ENCODE data around the gene RAB3IL1. TPM values are rescaled to one million over a fixed set of nuclear protein-coding genes. Genes with fewer than 3 reads are reported as not detected.

RAB3IL1 gene
- total and polyA plus RNA-seq, 4 donors, result 2.1 to 41.6 (median 5.4) TPM

- TF ChIP-seq HNF4A (conservative IDR thresholded peaks at IDR 0.05) (peak in 1 of 2 donors; percentile 15), SP1 (IDR thresholded peaks at IDR 0.05) (no peak), JUND (IDR thresholded peaks at IDR 0.05) (no peak), FOXA2 (IDR thresholded peaks at IDR 0.05) (no peak), GABPA (IDR thresholded peaks at IDR 0.05 in 1 of 2, conservative IDR thresholded peaks at IDR 0.05 in 1 of 2) (no peak), FOXA1 (IDR thresholded peaks at IDR 0.05) (no peak), ZBTB33 (IDR thresholded peaks at IDR 0.05) (no peak), ATF3 (IDR thresholded peaks at IDR 0.05) (no peak), HNF4G (IDR thresholded peaks at IDR 0.05) (no peak), YY1 (IDR thresholded peaks at IDR 0.05) (no peak)
Observed at GRCh38 chr11:61947486-61948210, 30.3 kb upstream of the RAB3IL1 start (continued).

GRCh38 chr11:61946894-61947293 is 29.5 kb upstream of the RAB3IL1 start:
- Histone ChIP-seq H3K27me3 (ENCODE audit: control insufficient read depth in 4 of 4, insufficient read depth in 4 of 4, low read length in 3 of 4) (no peaks in the 10 kb centered on the region), H3K4me3 (ENCODE audit: low read depth in 1 of 3, low read length in 3 of 3) (no peak overlapping the region), H3K9me3 (ENCODE audit: control insufficient read depth in 4 of 4, low read length in 3 of 4) (no peaks in the 10 kb centered on the region), H3K27ac (ENCODE audit: low read depth in 1 of 2, low read length in 2 of 2) (no peak overlapping the region), H3K36me3 (ENCODE audit: control insufficient read depth in 4 of 4, insufficient read depth in 3 of 4, low read depth in 1 of 4, low read length in 3 of 4) (no peaks in the 10 kb centered on the region), H3K9ac (ENCODE audit: low read depth in 1 of 2, low read length in 2 of 2) (no peak overlapping the region), H3K4me1 (ENCODE audit: control insufficient read depth in 4 of 4, insufficient read depth in 4 of 4, low read length in 3 of 4) (peaks cover 0 to 2% (median 0%) of the 10 kb centered on the region in 4 donors)
- no peak for DNase-seq (ENCODE audit: low spot score)
- TF ChIP-seq MAX (IDR thresholded peaks at IDR 0.05), result no peak
- TF ChIP-seq FOXA2 (IDR thresholded peaks at IDR 0.05), result no peak
- TF ChIP-seq RXRA (IDR thresholded peaks at IDR 0.05), result no peak
- no peak for TF ChIP-seq TAF1 (conservative IDR thresholded peaks at IDR 0.05)
- no peak for TF ChIP-seq ATF3 (IDR thresholded peaks at IDR 0.05)
- no peak for TF ChIP-seq NR2F2 (IDR thresholded peaks at IDR 0.05)
- 95% methylated on average over 5 of the region's 5 CpGs for WGBS

- H3K27me3 ChIP-seq (ENCODE audit: control insufficient read depth in 4 of 4, insufficient read depth in 4 of 4, low read length in 3 of 4), result no peaks in the 10 kb centered on the region
- H3K9ac ChIP-seq (ENCODE audit: low read depth in 1 of 2, low read length in 2 of 2), result no peak overlapping the region
- peaks cover 0 to 2% (median 0%) of the 10 kb centered on the region in 4 donors for H3K4me1 ChIP-seq (ENCODE audit: control insufficient read depth in 4 of 4, insufficient read depth in 4 of 4, low read length in 3 of 4)
- TF ChIP-seq REST (IDR thresholded peaks at IDR 0.05), result no peak
- TF ChIP-seq ZBTB33 (IDR thresholded peaks at IDR 0.05), result no peak
- no peak for TF ChIP-seq RAD21 (IDR thresholded peaks at IDR 0.05)
- no peak for TF ChIP-seq RXRA (IDR thresholded peaks at IDR 0.05)
- TF ChIP-seq GABPA (IDR thresholded peaks at IDR 0.05 in 1 of 2, conservative IDR thresholded peaks at IDR 0.05 in 1 of 2), result no peak
- TF ChIP-seq FOXA1 (IDR thresholded peaks at IDR 0.05), result no peak
- TF ChIP-seq JUND (IDR thresholded peaks at IDR 0.05), result no peak
- TF ChIP-seq FOXA2 (IDR thresholded peaks at IDR 0.05), result no peak
- no peak for TF ChIP-seq EGR1 (IDR thresholded peaks at IDR 0.05; ENCODE audit: low read depth in 2 of 2)
- TF ChIP-seq HNF4G (IDR thresholded peaks at IDR 0.05), result no peak
- no peak for TF ChIP-seq ATF3 (IDR thresholded peaks at IDR 0.05)
- no peak for TF ChIP-seq SP1 (IDR thresholded peaks at IDR 0.05)
- no peak for DNase-seq (ENCODE audit: low spot score)
- H3K36me3 ChIP-seq (ENCODE audit: control insufficient read depth in 4 of 4, insufficient read depth in 3 of 4, low read depth in 1 of 4, low read length in 3 of 4), result no peaks in the 10 kb centered on the region
- H3K27ac ChIP-seq (ENCODE audit: low read depth in 1 of 2, low read length in 2 of 2), result no peak overlapping the region
- H3K4me3 ChIP-seq (ENCODE audit: low read depth in 1 of 3, low read length in 3 of 3), result no peak overlapping the region
- no peaks in the 10 kb centered on the region for H3K9me3 ChIP-seq (ENCODE audit: control insufficient read depth in 4 of 4, low read length in 3 of 4)
- 91% methylated on average over 13 of the region's 13 CpGs for WGBS
Observed at GRCh38 chr11:61945191-61945590, 27.8 kb upstream of the RAB3IL1 start.
